Stimulated activated CD4-positive, alpha-beta T cell treated with anti-CD3 and anti-CD28 coated beads, Interleukin-1b, Interleukin-23, amount 100 ng/mL, for 4 hours (primary cell): Measurements from ENCODE around the gene FNDC1.

Source experiments
- DNase-seq, 2 donors: peaks; one replicate each; pipeline ENCODE4 v3.0.0-alpha.2; 2020; ENCODE audit warnings: low read depth in 2 of 2

The FNDC1 gene

GRCh38 chr6:159212028-159212427 is 42.8 kb downstream of the FNDC1 start:
- DNase-seq: no peak

DNA sequence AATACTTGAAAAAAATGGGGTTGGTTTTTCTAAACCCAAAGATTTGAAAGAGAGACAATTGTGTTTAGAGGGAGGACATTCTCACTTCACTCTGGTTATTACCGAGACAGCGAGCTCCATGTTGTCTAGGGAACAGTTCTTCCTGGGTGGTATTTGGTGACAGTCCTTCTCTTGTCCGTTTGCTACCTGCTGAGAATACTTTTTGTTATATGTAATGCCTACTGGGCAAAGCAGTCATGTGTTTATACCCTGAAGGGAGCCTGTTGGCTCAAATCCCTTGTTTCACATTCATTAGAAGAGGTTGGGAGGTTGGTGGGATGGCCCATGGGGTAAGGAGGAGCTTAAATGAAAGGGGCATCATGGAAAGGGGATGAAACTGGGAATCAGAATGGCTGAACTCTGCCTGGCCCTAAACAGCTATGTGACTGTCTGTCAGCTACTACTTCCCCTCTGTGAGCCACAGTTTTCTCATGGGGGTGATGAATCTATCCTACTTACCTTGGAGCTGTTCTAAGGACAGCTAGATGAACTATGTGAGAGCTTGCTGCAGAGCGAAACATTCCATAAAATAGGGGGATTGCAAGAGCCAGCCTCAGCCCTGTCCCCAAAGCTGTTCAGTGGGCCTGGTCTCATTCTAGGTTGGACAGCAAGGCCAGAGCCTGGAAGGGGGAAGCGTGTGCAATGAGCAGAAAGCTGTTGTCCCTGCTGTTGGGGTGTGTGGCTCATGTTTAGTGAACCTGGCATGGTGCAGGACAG is 43.5 kb downstream of the FNDC1 start:
- no peak for DNase-seq

DNA sequence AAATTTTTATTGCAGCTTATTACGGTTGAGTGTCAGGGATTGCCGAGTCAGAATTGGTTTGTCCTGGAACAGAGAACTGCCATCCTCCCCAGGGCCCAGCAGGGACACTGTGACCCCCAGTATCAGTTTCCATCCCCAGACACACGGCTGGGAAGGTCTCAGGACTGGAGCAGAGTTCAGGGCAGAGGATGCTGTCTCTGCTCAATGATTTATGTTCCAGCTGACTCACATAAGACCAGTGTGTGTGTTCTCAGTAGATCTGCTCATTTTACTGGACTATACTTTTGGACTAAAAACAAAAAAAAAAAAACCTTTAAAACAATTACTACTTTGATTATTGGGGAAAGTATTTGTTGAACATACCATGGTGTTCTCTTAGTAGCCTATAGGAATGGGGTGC is 44.2 kb downstream of the FNDC1 start:
- DNase-seq: no peak

- no peak for DNase-seq
Measured at GRCh38 chr6:159214281-159214680, 45.1 kb downstream of the FNDC1 start.

DNA sequence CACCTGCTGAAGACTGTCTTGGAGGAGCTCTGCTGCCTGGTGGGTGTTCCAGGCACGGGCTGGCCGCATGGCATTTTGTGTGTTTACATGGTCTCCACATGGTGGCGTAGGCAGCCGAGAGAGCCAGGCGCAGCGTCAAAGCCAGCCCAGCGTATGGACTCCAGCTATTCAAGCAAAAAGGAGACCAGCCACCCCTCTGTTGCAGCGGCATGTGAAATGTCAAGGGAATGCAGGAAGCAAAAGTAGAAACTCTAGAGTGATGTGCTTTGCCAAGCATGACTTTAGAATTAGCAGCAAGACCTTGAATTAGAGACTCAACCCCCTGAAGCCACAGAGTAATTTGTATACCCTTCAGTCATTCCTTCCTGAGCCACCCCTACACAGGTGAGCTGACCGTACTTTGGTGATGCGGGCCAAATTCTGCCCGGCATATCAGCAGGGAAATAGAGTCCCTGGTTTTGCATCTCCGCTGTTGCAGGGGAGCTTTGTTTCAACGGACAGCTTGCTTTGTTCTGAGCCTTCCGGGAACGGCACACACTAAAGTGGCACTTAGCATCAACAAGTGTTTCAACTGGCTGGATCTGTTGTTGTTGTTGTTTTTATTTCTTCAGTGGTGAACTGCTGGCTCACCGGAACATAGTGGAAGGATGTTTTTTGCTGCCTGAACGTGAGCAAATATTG is 48.5 kb downstream of the FNDC1 start:
- DNase-seq: no peak

DNA sequence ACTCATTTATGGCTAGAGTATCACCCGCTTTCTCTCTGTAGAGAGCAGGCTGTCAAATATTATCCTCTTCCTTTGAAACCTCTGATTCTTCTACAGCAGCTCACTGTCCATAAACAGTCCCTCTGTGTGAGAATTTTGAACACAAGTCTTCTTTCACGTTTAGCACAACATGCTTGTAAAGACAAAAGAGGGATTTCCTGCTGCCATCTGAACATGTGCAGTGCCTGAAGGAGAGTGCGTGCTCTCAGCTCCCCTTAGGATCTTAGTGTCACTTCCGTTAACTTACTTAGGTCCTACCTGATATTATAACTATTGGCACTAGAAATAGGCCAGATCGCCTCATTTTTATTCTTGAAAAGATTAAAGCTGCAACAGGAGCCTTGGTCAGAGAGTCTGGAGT is 50.9 kb downstream of the FNDC1 start:
- no peak for DNase-seq

DNA sequence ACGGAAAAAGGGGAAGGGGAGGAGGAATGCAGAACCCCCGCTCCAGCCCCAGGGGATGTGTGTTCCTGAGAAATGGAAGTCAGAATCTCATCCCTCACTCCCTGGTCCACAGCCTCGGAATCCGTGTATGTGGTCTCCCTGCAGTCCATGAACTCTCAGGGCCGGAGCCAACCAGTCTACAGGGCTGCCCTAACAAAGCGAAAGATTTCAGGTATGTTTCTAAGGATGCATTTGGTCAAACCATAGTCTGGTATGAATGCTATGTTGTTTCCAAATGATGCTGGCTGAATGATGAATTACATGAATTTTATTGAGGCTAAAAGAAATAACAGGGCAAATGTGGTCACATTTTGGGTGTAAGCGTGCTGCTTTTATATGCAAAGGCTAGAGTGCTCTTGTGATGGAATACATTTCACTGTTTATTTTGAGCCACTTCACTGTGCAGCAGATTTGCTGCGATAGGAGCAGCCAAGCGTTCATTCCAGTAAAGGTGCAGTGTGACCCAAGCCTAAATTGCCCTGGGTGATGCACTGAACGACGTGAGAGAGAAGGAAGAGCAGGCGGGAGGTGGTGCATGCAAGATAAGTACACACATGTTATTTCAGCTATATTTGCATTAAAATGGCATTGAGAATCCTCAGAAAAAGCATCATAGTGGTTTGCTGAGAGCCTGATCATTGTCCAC is 52.4 kb downstream of the FNDC1 start:
- no peak for DNase-seq

DNA sequence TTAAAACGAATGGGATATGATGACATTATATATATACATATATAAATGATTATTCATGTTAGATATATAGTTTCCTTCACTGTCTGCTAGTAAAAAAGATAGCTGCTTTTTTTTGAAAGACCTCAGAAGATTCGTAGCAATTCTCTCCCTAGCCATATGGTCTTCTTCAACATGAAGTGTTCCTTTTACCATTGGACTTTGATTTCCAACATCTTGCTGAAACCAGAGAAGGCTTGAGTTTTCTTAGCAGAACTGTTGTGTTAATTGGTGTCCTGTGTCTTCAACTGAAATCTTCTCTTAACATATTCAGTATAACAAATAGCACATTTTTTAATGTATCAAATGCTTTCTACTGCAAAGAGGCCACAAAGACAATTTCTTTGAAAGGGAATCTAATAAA is 55.3 kb downstream of the FNDC1 start:
- DNase-seq: no peak

- DNase-seq: no peak
Measured at GRCh38 chr6:159229651-159230051, 60.5 kb downstream of the FNDC1 start.

GRCh38 chr6:159232106-159232645 is 63.0 kb downstream of the FNDC1 start:
- no peak for DNase-seq

- DNase-seq: no peak
Measured at GRCh38 chr6:159232751-159233150, 63.6 kb downstream of the FNDC1 start.

- DNase-seq: no peak
Measured at GRCh38 chr6:159233365-159234101, 64.3 kb downstream of the FNDC1 start.

- DNase-seq: no peak
Measured at GRCh38 chr6:159234102-159234553, 64.9 kb downstream of the FNDC1 start.

DNA sequence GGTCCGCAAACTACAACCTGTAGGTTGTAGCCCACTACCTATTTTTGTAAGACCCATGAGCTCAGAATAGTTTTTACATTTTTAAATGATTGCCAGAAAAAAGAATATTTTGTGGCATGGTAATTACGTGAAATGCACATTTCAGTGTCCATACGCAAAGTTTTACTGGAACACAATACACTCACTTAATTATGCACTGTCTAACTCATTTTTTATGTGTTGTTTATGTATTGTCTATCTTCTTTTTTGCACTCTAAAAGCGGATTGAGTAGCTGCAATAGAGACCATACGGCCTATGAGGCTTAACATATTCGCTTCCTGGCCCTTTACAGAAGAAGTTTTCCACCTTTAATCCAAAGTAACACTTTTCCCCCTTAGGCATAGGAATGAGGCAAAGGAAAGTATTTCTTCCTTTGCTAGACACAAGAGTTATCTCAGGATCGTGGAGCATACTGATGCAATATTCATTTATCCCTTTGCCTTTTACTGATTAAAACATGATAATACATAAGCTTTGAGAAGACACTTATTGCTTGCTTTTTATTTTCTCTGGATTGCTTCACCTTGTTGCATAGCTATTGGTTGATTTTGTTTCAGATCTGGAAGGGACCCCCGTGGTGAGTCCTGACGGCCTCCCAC is 69.8 kb downstream of the FNDC1 start:
- DNase-seq: no peak

GRCh38 chr6:159249128-159249527 is 79.9 kb downstream of the FNDC1 start:
- DNase-seq: no peak

DNA sequence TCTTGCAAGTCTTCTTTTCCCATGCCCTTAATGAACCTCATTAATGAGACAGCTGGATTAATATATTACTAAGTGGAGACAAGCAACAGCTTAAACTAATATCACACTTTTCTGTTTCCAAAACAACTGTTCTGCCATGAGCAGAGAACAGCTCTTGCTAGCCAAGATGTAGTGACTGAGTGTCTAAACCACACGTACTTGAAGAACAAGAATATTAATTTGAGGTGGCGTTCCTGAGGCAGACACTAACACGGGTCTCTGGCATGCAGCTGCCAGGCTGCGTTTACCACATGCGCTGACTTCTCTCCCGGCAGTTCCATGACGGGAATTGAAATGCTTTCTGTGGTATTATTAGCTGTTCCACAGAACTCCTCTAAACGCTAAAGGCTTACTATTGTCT is 80.6 kb downstream of the FNDC1 start:
- DNase-seq: no peak

- DNase-seq: no peak
Measured at GRCh38 chr6:159250633-159251032, 81.4 kb downstream of the FNDC1 start.

- DNase-seq: no peak
Measured at GRCh38 chr6:159252955-159253508, 83.8 kb downstream of the FNDC1 start.

DNA sequence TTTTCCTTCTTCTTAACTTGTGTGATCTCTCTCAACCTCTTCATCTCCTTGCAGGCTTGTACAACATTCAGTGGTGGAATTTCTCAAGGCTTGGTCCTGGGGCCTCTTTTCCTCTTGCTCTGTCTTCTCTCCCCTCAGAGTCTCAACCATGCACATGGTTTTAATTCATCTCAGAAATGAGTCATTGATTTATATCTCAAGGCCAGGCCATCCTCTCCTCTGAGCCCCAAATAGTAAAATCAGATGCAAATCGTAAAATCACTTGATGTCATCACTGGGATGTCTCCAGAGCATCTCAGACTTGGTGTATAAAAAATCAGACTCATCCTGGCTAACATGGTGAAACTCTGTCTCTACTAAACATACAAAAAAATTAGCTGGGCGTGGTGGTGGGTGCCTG is 85.0 kb downstream of the FNDC1 start:
- no peak for DNase-seq

- no peak for DNase-seq
Measured at GRCh38 chr6:159255434-159255951, 86.3 kb downstream of the FNDC1 start.

DNA sequence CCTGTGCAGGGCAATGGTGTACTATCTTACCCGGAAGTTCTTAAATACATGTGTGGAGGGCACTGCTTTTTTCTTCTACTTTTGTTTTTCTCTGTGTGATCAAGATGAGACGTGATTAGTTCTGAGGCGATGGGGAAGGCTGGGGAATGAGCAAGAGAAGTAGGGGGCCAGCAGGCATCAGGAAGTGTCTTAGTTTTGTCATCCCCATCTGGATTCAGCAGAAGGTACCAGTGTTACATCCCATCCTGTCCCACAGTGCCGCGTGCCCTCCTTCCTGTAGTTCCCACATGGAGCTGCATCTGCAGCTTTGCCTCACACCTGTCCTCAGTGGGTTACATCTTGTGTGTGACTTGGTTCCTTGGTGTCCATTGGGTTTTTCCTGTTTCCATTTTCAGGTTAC is 86.9 kb downstream of the FNDC1 start:
- DNase-seq: no peak
